Gastrocnemius medialis (tissue), 4 donors: Measurements from ENCODE around the gene GSTP1. TPM values are rescaled to one million over a fixed set of nuclear protein-coding genes. Genes with fewer than 3 reads are reported as not detected.

Source experiments
- ATAC-seq, 2 donors: fragments of 150-250 bp; one replicate each; pipeline ENCODE4 v1.9.1; 2016
- DNase-seq, 2 donors: peaks; one replicate each; pipeline ENCODE4 v3.0.0-alpha.2; 2019
- H3K27ac ChIP-seq, 4 donors: fragments of 200-600 bp; sonication (generic); 1 replicate in 1 of 4; 2 replicates in 3 of 4; pipeline ENCODE4 v1.5.1; 2016 to 2018; ENCODE audit warnings: mild to moderate bottlenecking in 2 of 4, moderate library complexity in 1 of 4
- H3K27me3 ChIP-seq, 3 donors: fragments of 200-600 bp; sonication (generic) in 2 of 3; 1 replicate in 1 of 3; 2 replicates in 2 of 3; pipeline versions ENCODE4 v1.5.1 to v1.6.0; 2016 to 2019; ENCODE audit warnings: mild to moderate bottlenecking in 1 of 3, moderate library complexity in 1 of 3
- H3K36me3 ChIP-seq, 2 donors: fragments of 200-600 bp; sonication (generic) in 1 of 2; one replicate each; pipeline ENCODE4 v1.5.1; 2017 to 2018
- H3K4me1 ChIP-seq, 2 donors: fragments of 200-600 bp; sonication (generic) in 1 of 2; one replicate each; pipeline ENCODE4 v1.5.1; 2016 to 2017; ENCODE audit warnings: mild to moderate bottlenecking in 2 of 2
- H3K4me3 ChIP-seq, 4 donors: fragments of 200-600 bp; sonication (generic) in 3 of 4; 1 replicate in 1 of 4; 2 replicates in 3 of 4; pipeline ENCODE4 v1.5.1; 2016 to 2019; ENCODE audit warnings: mild to moderate bottlenecking in 2 of 4
- H3K9me3 ChIP-seq, 3 donors: fragments of 200-600 bp; sonication (generic) in 2 of 3; 1 replicate in 1 of 3; 2 replicates in 2 of 3; pipeline ENCODE4 v1.5.1; 2016 to 2019
- CTCF ChIP-seq, 5 experiments: fragments of 450-650 bp in 3 of 5; fragments of 200-600 bp in 2 of 5; sonication (generic) in 2 of 5; IDR thresholded peaks in 4 of 5; conservative IDR thresholded peaks in 1 of 5; 1 replicate in 4 of 5; 2 replicates in 1 of 5; pipeline ENCODE4 v1.5.1; 2016 to 2019; ENCODE audit warnings: antibody characterized with exemption in 5 of 5, mild to moderate bottlenecking in 3 of 5, moderate library complexity in 3 of 5
- POLR2A ChIP-seq, 2 donors: fragments of 450-650 bp; IDR thresholded peaks; one replicate each; pipeline ENCODE4 v1.6.1; 2017; ENCODE audit warnings: antibody characterized with exemption in 2 of 2, mild to moderate bottlenecking in 2 of 2, moderate library complexity in 2 of 2
- in situ Hi-C, 4 donors: fragments of 200-750 bp; cut with MboI; loops; one replicate each; pipeline versions ENCODE4 v1.15.0 to v1.8.0; 2017; ENCODE audit warnings: low sequenced_read_pairs in 4 of 4
- intact Hi-C: fragments of 100-400 bp; cut with DNase I; formaldehyde crosslinking; loops from one replicate; pipeline ENCODE4 v1.15.1; 2023; ENCODE audit warnings: low total_unique reads
- total RNA-seq, 4 donors: library from RNA; depleted of rRNA; stranded (reverse); fragments of >200 nt; gene quantifications; one replicate each; pipeline versions ENCODE4 v1.1.0 to v1.2.3, GENCODE V29; 2016

Gene GSTP1
- total RNA-seq, 4 donors from 2014 or later, result 316 to 866 (median 549) TPM

- DNase-seq, result no peak
These were observed 44.4 kb downstream of the GSTP1 start for GRCh38 chr11:67627812-67628624.

GRCh38 chr11:67628710-67629385 lies 45.2 kb downstream of the GSTP1 start:
- peaks cover 5% of the 10 kb centered on the region in 2 donors for H3K4me1 ChIP-seq
- TF ChIP-seq CTCF (IDR thresholded peaks at IDR 0.05 in 4 of 5, conservative IDR thresholded peaks at IDR 0.05 in 1 of 5) (no peak), POLR2A (IDR thresholded peaks at IDR 0.05) (no peak)
- ATAC-seq (no peak), DNase-seq (no peak)
- no peaks in the 10 kb centered on the region for H3K9me3 ChIP-seq
- no peaks in the 10 kb centered on the region for H3K27me3 ChIP-seq
- in situ Hi-C loops, result no loop called here
- intact Hi-C loops, result no loop called here
- H3K36me3 ChIP-seq, result no peaks in the 10 kb centered on the region
- peak overlapping the region; percentile 71 to 80 (median 77) for H3K4me3 ChIP-seq
- peak overlapping the region; percentile 89 to 98 (median 92) for H3K27ac ChIP-seq

More at GRCh38 chr11:67627812-67628624, 44.4 kb downstream of the GSTP1 start:
- no peaks in the 10 kb centered on the region for H3K27me3 ChIP-seq
- no peak overlapping the region for H3K4me3 ChIP-seq
- intact Hi-C loops (no loop called here), in situ Hi-C loops (no loop called here)
- H3K36me3 ChIP-seq, result no peaks in the 10 kb centered on the region
- no peaks in the 10 kb centered on the region for H3K9me3 ChIP-seq
- H3K4me1 ChIP-seq, result peaks cover 5% of the 10 kb centered on the region in 2 donors
- H3K27ac ChIP-seq, result peak overlapping the region in 2 of 4 donors; percentile 95 to 98
- TF ChIP-seq POLR2A (IDR thresholded peaks at IDR 0.05) (no peak), CTCF (IDR thresholded peaks at IDR 0.05 in 4 of 5, conservative IDR thresholded peaks at IDR 0.05 in 1 of 5) (no peak)
- ATAC-seq, result no peak

- Histone ChIP-seq H3K4me3 (peak within 1 kb of the TSS; percentile 71 to 98 (median 82)), H3K27ac (peak within 1 kb of the TSS; percentile 89 to 98 (median 92)), H3K4me1 (peaks cover 5% of the 10 kb centered on the region in 2 donors), H3K27me3 (no peaks in the 10 kb centered on the region), H3K9me3 (no peaks in the 10 kb centered on the region), H3K36me3 (no peaks in the 10 kb centered on the region)
- DNase-seq (peak; percentile 48 to 77), ATAC-seq (peak; percentile 76 to 82)
- TF ChIP-seq CTCF (IDR thresholded peaks at IDR 0.05 in 4 of 5, conservative IDR thresholded peaks at IDR 0.05 in 1 of 5), result peak; percentile 78 to 92 (median 89)
- TF ChIP-seq POLR2A (IDR thresholded peaks at IDR 0.05), result peak; percentile 61 to 65
- in situ Hi-C loops, result no loop called here
- intact Hi-C loops, result loop anchor here (1.0 to 5.0 kb wide), 3 partner anchors 23 to 178 kb away; partner anchors contain the start of gene NDUFV1
These were observed 46.0 kb downstream of the GSTP1 start, which contains the start of gene NUDT8 for GRCh38 chr11:67629386-67630227. Gene NUDT8 (minus strand): TSS chr11:67629937. CDS start chr11:67629911, 26 bp downstream.

- Histone ChIP-seq H3K27ac (peak overlapping the region; percentile 89 to 98 (median 92)), H3K27me3 (no peaks in the 10 kb centered on the region), H3K4me1 (peaks cover 5% of the 10 kb centered on the region in 2 donors), H3K36me3 (no peaks in the 10 kb centered on the region), H3K4me3 (peak overlapping the region; percentile 71 to 98 (median 82)), H3K9me3 (no peaks in the 10 kb centered on the region)
- ATAC-seq (peak; percentile 81 to 84), DNase-seq (peak; percentile 97 to 98)
- intact Hi-C loops, result loop anchor here (1.0 to 5.0 kb wide), 3 partner anchors 24 to 177 kb away; partner anchors contain the start of gene NDUFV1
- in situ Hi-C loops, result no loop called here
- TF ChIP-seq CTCF (IDR thresholded peaks at IDR 0.05 in 4 of 5, conservative IDR thresholded peaks at IDR 0.05 in 1 of 5), result peak; percentile 51 to 79 (median 71)
- TF ChIP-seq POLR2A (IDR thresholded peaks at IDR 0.05), result peak; percentile 54 to 56
These were observed 46.8 kb downstream of the GSTP1 start for GRCh38 chr11:67630228-67630942.
